GM06990 (cell line): ENCODE measurements around the gene GBGT1.

ENCODE experiments used
- DNase-seq: peaks from one replicate; pipeline ENCODE4 v3.0.0-alpha.2; 2011; ENCODE audit not compliant: insufficient read length; ENCODE audit errors: extremely low read depth
- H3K27me3 ChIP-seq: replicated peaks from 2 replicates; pipeline ENCODE4 v1.6.0; 2011; ENCODE audit warnings: low read length; ENCODE audit not compliant: control insufficient read depth, insufficient read depth
- H3K36me3 ChIP-seq: 2 replicates; pipeline ENCODE4 v1.5.1; 2011; ENCODE audit warnings: low read length; ENCODE audit not compliant: control insufficient read depth, insufficient read depth
- H3K4me3 ChIP-seq: replicated peaks from 2 replicates; pipeline ENCODE4 v1.5.1; 2011; ENCODE audit warnings: low read depth, mild to moderate bottlenecking, control low read depth, low read length
- CTCF ChIP-seq: IDR thresholded peaks from 2 replicates; pipeline ENCODE4 v1.5.1; 2011; ENCODE audit warnings: low read length, control low read depth, mild to moderate bottlenecking, inconsistent platforms; ENCODE audit not compliant: insufficient read depth, poor library complexity, severe bottlenecking

The GBGT1 gene

GRCh38 chr9:133111808-133112662, 51.7 kb downstream of the GBGT1 start:
- DNase-seq: no peak
- H3K4me3 ChIP-seq: no peak overlapping the region
- H3K36me3 ChIP-seq: peaks cover 29% of the 10 kb centered on the region
- no peaks in the 10 kb centered on the region for H3K27me3 ChIP-seq
- no peak for TF ChIP-seq CTCF

GRCh38 chr9:133109931-133110650, 53.6 kb downstream of the GBGT1 start:
- peaks cover 38% of the 10 kb centered on the region for H3K36me3 ChIP-seq
- no peaks in the 10 kb centered on the region for H3K27me3 ChIP-seq
- TF ChIP-seq CTCF: no peak
- no peak for DNase-seq
- no peak overlapping the region for H3K4me3 ChIP-seq

GRCh38 chr9:133108794-133109641, 54.7 kb downstream of the GBGT1 start:
- H3K4me3 ChIP-seq: no peak overlapping the region
- DNase-seq: no peak

GRCh38 chr9:133107961-133108793, 55.5 kb downstream of the GBGT1 start:
- no peak overlapping the region for H3K4me3 ChIP-seq
- H3K27me3 ChIP-seq: no peaks in the 10 kb centered on the region
- no peak for DNase-seq
- no peak for TF ChIP-seq CTCF
- peaks cover 48% of the 10 kb centered on the region for H3K36me3 ChIP-seq

More at GRCh38 chr9:133108794-133109641, 54.7 kb downstream of the GBGT1 start:
- H3K27me3 ChIP-seq: no peaks in the 10 kb centered on the region
- no peak for TF ChIP-seq CTCF
- H3K36me3 ChIP-seq: peaks cover 41% of the 10 kb centered on the region

GRCh38 chr9:133107245-133107722, 56.4 kb downstream of the GBGT1 start:
- no peak for DNase-seq
- Histone ChIP-seq H3K36me3 (peaks cover 54% of the 10 kb centered on the region), H3K27me3 (no peaks in the 10 kb centered on the region), H3K4me3 (no peak overlapping the region)
- TF ChIP-seq CTCF: no peak
